PC-9 (cell line): ENCODE results near the gene TMEM200B.

Experiments
- EZH2 ChIP-seq: fragments of 200-600 bp; sonication (generic); IDR thresholded peaks from 2 replicates; pipeline ENCODE4 v1.8.0; 2017; ENCODE audit warnings: antibody characterized with exemption, low read depth
- TF ChIP-seq, protein P1 (sequence below): fragments of 200-600 bp; sonication (generic); conservative IDR thresholded peaks from 2 replicates; pipeline ENCODE4 v1.6.1; 2017; ENCODE audit warnings: mixed run types, antibody characterized with exemption, mild to moderate bottlenecking, moderate library complexity

- no peak for TF ChIP-seq EZH2
- TF ChIP-seq, protein P1, sequence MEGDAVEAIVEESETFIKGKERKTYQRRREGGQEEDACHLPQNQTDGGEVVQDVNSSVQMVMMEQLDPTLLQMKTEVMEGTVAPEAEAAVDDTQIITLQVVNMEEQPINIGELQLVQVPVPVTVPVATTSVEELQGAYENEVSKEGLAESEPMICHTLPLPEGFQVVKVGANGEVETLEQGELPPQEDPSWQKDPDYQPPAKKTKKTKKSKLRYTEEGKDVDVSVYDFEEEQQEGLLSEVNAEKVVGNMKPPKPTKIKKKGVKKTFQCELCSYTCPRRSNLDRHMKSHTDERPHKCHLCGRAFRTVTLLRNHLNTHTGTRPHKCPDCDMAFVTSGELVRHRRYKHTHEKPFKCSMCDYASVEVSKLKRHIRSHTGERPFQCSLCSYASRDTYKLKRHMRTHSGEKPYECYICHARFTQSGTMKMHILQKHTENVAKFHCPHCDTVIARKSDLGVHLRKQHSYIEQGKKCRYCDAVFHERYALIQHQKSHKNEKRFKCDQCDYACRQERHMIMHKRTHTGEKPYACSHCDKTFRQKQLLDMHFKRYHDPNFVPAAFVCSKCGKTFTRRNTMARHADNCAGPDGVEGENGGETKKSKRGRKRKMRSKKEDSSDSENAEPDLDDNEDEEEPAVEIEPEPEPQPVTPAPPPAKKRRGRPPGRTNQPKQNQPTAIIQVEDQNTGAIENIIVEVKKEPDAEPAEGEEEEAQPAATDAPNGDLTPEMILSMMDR: no peak
Measured at GRCh38 chr1:29094433-29094832, 29.3 kb downstream of the TMEM200B start.
